Measurements from ENCODE around the gene EFHB. TPM values are rescaled to one million over a fixed set of nuclear protein-coding genes. Genes with fewer than 3 reads are reported as not detected.

EFHB gene
- total RNA-seq, 4 donors from 2014 or later, result 0.35 to 2.5 (median 0.40) TPM; not detected in 1

GRCh38 chr3:19931180-19931692, 2.8 kb downstream of the EFHB start:
- no peak overlapping the region for H3K27ac ChIP-seq
- H3K4me1 ChIP-seq, result no peaks in the 10 kb centered on the region
- DNase-seq, result no peak
- H3K27me3 ChIP-seq, result no peaks in the 10 kb centered on the region
- TF ChIP-seq CTCF (IDR thresholded peaks at IDR 0.05) (no peak), POLR2A (IDR thresholded peaks at IDR 0.05) (no peak)
- H3K9me3 ChIP-seq, result no peaks in the 10 kb centered on the region
- no peaks in the 10 kb centered on the region for H3K36me3 ChIP-seq
- H3K4me3 ChIP-seq, result no peak overlapping the region

GRCh38 chr3:19920401-19921080, 13.5 kb downstream of the EFHB start:
- no peak for DNase-seq
- Histone ChIP-seq H3K9me3 (no peaks in the 10 kb centered on the region), H3K4me3 (no peak overlapping the region), H3K4me1 (no peaks in the 10 kb centered on the region), H3K27ac (no peak overlapping the region), H3K27me3 (no peaks in the 10 kb centered on the region), H3K36me3 (no peaks in the 10 kb centered on the region)
- TF ChIP-seq CTCF (IDR thresholded peaks at IDR 0.05), result no peak

- TF ChIP-seq POLR2A (IDR thresholded peaks at IDR 0.05), result no peak
- no peak for TF ChIP-seq CTCF (IDR thresholded peaks at IDR 0.05)
- DNase-seq, result no peak
- Histone ChIP-seq H3K4me3 (no peak overlapping the region), H3K4me1 (no peaks in the 10 kb centered on the region), H3K27ac (no peak overlapping the region), H3K27me3 (no peaks in the 10 kb centered on the region), H3K36me3 (no peaks in the 10 kb centered on the region), H3K9me3 (peaks cover 0 to 7% (median 0%) of the 10 kb centered on the region in 4 donors)
Measured at GRCh38 chr3:19917167-19917566, 16.9 kb downstream of the EFHB start.

- DNase-seq, result no peak
- TF ChIP-seq POLR2A (IDR thresholded peaks at IDR 0.05) (no peak), CTCF (IDR thresholded peaks at IDR 0.05) (no peak)
- no peaks in the 10 kb centered on the region for H3K27me3 ChIP-seq
- H3K27ac ChIP-seq, result no peak overlapping the region
- H3K9me3 ChIP-seq, result peaks cover 0 to 7% (median 3%) of the 10 kb centered on the region in 4 donors
- no peaks in the 10 kb centered on the region for H3K36me3 ChIP-seq
- no peaks in the 10 kb centered on the region for H3K4me1 ChIP-seq
- no peak overlapping the region for H3K4me3 ChIP-seq
Measured at GRCh38 chr3:19911452-19911851, 22.6 kb downstream of the EFHB start.

- Histone ChIP-seq H3K36me3 (no peaks in the 10 kb centered on the region), H3K4me1 (no peaks in the 10 kb centered on the region), H3K4me3 (no peak overlapping the region), H3K9me3 (peaks cover 0 to 5% (median 0%) of the 10 kb centered on the region in 4 donors), H3K27me3 (no peaks in the 10 kb centered on the region), H3K27ac (no peak overlapping the region)
- TF ChIP-seq POLR2A (IDR thresholded peaks at IDR 0.05) (no peak), CTCF (IDR thresholded peaks at IDR 0.05) (no peak)
- DNase-seq, result no peak
Measured at GRCh38 chr3:19907523-19907922, 26.5 kb downstream of the EFHB start.

Measured in Peyer's patch (tissue), 4 donors.